ENCODE measurements around the gene ABAT.

Gene ABAT

GRCh38 chr16:8673611-8674412 is 605 bp upstream of the ABAT start:
- no peak for DNase-seq (ENCODE audit: low spot score)
- Histone ChIP-seq H3K4me3 (peak overlapping the region; percentile 75), H3K27ac (peak overlapping the region in 1 of 2 donors; percentile 20)
- TF ChIP-seq, protein P1, sequence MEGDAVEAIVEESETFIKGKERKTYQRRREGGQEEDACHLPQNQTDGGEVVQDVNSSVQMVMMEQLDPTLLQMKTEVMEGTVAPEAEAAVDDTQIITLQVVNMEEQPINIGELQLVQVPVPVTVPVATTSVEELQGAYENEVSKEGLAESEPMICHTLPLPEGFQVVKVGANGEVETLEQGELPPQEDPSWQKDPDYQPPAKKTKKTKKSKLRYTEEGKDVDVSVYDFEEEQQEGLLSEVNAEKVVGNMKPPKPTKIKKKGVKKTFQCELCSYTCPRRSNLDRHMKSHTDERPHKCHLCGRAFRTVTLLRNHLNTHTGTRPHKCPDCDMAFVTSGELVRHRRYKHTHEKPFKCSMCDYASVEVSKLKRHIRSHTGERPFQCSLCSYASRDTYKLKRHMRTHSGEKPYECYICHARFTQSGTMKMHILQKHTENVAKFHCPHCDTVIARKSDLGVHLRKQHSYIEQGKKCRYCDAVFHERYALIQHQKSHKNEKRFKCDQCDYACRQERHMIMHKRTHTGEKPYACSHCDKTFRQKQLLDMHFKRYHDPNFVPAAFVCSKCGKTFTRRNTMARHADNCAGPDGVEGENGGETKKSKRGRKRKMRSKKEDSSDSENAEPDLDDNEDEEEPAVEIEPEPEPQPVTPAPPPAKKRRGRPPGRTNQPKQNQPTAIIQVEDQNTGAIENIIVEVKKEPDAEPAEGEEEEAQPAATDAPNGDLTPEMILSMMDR (IDR thresholded peaks at IDR 0.05) = no peak

DNA sequence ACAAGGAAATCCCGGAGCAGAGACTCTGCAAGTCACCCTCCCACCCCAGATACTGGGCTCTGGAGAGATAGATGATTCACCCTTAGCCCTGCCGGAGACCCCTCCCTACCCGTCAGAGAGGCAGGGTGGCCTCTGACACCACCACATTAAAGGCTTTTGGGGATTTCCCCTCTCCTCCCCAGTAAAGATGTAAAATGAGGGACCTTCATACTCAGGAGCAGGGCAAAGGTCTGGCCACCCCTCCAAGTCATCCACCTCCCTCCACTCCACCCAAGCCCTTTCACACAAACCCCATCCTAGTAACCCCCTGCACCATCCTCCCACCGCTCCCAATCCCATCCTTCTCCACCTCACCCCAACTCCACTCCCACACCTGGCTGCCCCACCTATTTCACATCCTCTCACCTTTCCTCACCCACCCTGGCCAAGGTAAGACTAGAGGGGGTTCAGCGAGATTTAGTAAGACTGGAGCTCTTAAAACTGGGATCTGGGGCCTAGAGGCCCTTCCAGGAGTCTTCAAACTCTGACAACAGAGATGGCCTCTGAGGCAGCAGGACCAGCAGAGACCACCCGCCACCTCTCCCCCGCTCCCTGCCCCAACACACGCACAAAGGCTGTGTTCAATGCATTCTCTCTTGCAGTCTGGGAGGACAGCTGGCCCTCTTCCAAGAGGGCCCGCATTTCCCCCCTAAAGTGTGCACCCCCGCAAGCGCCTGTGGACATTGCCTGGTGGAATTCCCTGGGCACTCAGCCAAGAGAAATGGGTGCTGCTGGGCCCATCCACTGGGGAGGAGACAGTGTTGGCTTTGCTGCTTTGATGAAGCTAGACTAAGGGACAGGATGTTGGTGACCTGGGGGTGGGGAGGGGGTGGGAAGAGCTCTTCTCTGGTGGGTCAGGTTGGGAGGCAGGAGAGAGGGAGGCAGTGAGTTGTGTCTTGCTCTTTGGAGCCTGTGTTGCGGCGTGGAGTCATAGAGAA is 1.1 kb downstream of the ABAT start:
- no peak for DNase-seq (ENCODE audit: low spot score)
- TF ChIP-seq, protein P1 (IDR thresholded peaks at IDR 0.05) = no peak
- Histone ChIP-seq H3K27ac (no peak overlapping the region), H3K4me3 (peak overlapping the region; percentile 75)

- no peak for DNase-seq (ENCODE audit: low spot score)
- no peak overlapping the region for H3K4me3 ChIP-seq
- TF ChIP-seq, protein P1 (IDR thresholded peaks at IDR 0.05) = no peak
- H3K27ac ChIP-seq = no peak overlapping the region
These were observed 1.7 kb downstream of the ABAT start for GRCh38 chr16:8676160-8676547.

- TF ChIP-seq, protein P1 (IDR thresholded peaks at IDR 0.05) = no peak
- Histone ChIP-seq H3K4me3 (no peak overlapping the region), H3K27ac (no peak overlapping the region)
- no peak for DNase-seq (ENCODE audit: low spot score)
These were observed 2.4 kb downstream of the ABAT start for GRCh38 chr16:8676737-8677375.

- TF ChIP-seq, protein P1 (IDR thresholded peaks at IDR 0.05) = no peak
- H3K27ac ChIP-seq = no peak overlapping the region
- DNase-seq (ENCODE audit: low spot score) = no peak
- no peak overlapping the region for H3K4me3 ChIP-seq
These were observed 3.1 kb downstream of the ABAT start for GRCh38 chr16:8677481-8677880.

- TF ChIP-seq, protein P1 (IDR thresholded peaks at IDR 0.05) = no peak
- Histone ChIP-seq H3K27ac (no peak overlapping the region), H3K4me3 (no peak overlapping the region)
- no peak for DNase-seq (ENCODE audit: low spot score)
These were observed 3.9 kb downstream of the ABAT start for GRCh38 chr16:8678068-8678927.

Data from coronary artery (tissue), 2 donors.